ENCODE measurements around the gene NUP153.
"Not testable (repeated sequence)": the region's sequence is repeated elsewhere in the genome, so short reads cannot be mapped to it uniquely, and the experiment has no call there.

NUP153 gene

GRCh38 chr6:17599877-17600526, 106.7 kb downstream of the NUP153 start, which contains the start of gene FAM8A1:
Gene FAM8A1, plus strand, starts transcription at chr6:17600302. Its CDS starts 108 bp downstream, at chr6:17600410.
- DNase-seq = peak; percentile 93 to 95

- DNase-seq = no peak
Measured at GRCh38 chr6:17596085-17596484, 110.6 kb downstream of the NUP153 start.

- DNase-seq = no peak
Measured at GRCh38 chr6:17593246-17593645, 113.5 kb downstream of the NUP153 start.

- no peak for DNase-seq
Measured at GRCh38 chr6:17591287-17591686, 115.4 kb downstream of the NUP153 start.

GRCh38 chr6:17589406-17590096, 117.2 kb downstream of the NUP153 start:
- DNase-seq = no peak

GRCh38 chr6:17588011-17588410, 118.7 kb downstream of the NUP153 start:
- no peak for DNase-seq

GRCh38 chr6:17586623-17587022, 120.1 kb downstream of the NUP153 start:
- DNase-seq = not testable (repeated sequence)

GRCh38 chr6:17585766-17586490, 120.8 kb downstream of the NUP153 start:
- DNase-seq = no peak

GRCh38 chr6:17584241-17584803, 122.4 kb downstream of the NUP153 start:
- DNase-seq = peak; percentile 63 to 75

GRCh38 chr6:17583811-17584210, 122.9 kb downstream of the NUP153 start:
- DNase-seq = peak in 1 of 2 experiments; percentile 38

- not testable (repeated sequence) for DNase-seq
Measured at GRCh38 chr6:17581282-17581681, 125.4 kb downstream of the NUP153 start.

GRCh38 chr6:17580518-17581048, 126.1 kb downstream of the NUP153 start:
- peak; percentile 37 to 42 for DNase-seq

- no peak for DNase-seq
Measured at GRCh38 chr6:17577059-17577458, 129.7 kb downstream of the NUP153 start.

- no peak for DNase-seq
Measured at GRCh38 chr6:17574866-17575560, 131.7 kb downstream of the NUP153 start.

- no peak for DNase-seq
Measured at GRCh38 chr6:17565399-17565798, 141.3 kb downstream of the NUP153 start.

Measured in NCI-H2081 (cell line).